DND-41 (cell line): ENCODE data around the gene TMPRSS6.
A peak's percentile ranks its signal among the peaks of the same experiment; 100 is the strongest.

ENCODE experiments used
- ATAC-seq: fragments of 200-7000 bp; cut with Tn5 transposase; 3 replicates; pipeline ENCODE4 v1.9.1; 2021; ENCODE audit warnings: low read depth; ENCODE audit not compliant: insufficient read depth
- DNase-seq: peaks from one replicate; pipeline ENCODE4 v3.0.0-alpha.2; 2020
- H2AFZ ChIP-seq: 2 replicates; pipeline ENCODE4 v1.6.0; 2012; ENCODE audit warnings: low read depth, low read length
- H3K27ac ChIP-seq: 2 replicates; pipeline ENCODE4 v1.5.1; 2012; ENCODE audit warnings: low read length, inconsistent platforms
- H3K27me3 ChIP-seq: fragments of 200-600 bp; sonication (generic); 2 replicates; pipeline ENCODE4 v1.6.0; 2012; ENCODE audit warnings: low read length, mild to moderate bottlenecking, inconsistent platforms; ENCODE audit not compliant: insufficient read depth, poor library complexity
- H3K36me3 ChIP-seq: 2 replicates; pipeline ENCODE4 v1.5.1; 2012; ENCODE audit warnings: low read length, inconsistent platforms; ENCODE audit not compliant: insufficient read depth
- H3K4me1 ChIP-seq: 2 replicates; pipeline ENCODE4 v1.5.1; 2012; ENCODE audit warnings: mild to moderate bottlenecking, low read length; ENCODE audit not compliant: insufficient read depth
- H3K4me2 ChIP-seq: 2 replicates; pipeline ENCODE4 v1.6.0; 2012; ENCODE audit warnings: mild to moderate bottlenecking, moderate library complexity, low read length, inconsistent platforms; ENCODE audit not compliant: insufficient read depth
- H3K4me3 ChIP-seq, 2 experiments: fragments of 200-600 bp in 1 of 2; shearing (Covaris generic) in 1 of 2; 2 replicates each; pipeline ENCODE4 v1.5.1; 2012 to 2016; ENCODE audit warnings: inconsistent platforms in 2 of 2, low read length in 2 of 2, mild to moderate bottlenecking in 2 of 2, low read depth in 1 of 2, moderate library complexity in 1 of 2
- H3K79me2 ChIP-seq: 2 replicates; pipeline ENCODE4 v1.6.0; 2012; ENCODE audit warnings: low read length, inconsistent platforms; ENCODE audit not compliant: insufficient read depth
- H3K9ac ChIP-seq: 2 replicates; pipeline ENCODE4 v1.6.0; 2012; ENCODE audit warnings: low read depth, mild to moderate bottlenecking, inconsistent platforms, low read length, moderate library complexity
- H3K9me3 ChIP-seq: 2 replicates; pipeline ENCODE4 v1.5.1; 2012; ENCODE audit warnings: low read length, moderate library complexity, mild to moderate bottlenecking, inconsistent platforms; ENCODE audit not compliant: insufficient read depth, severe bottlenecking
- H4K20me1 ChIP-seq: 2 replicates; pipeline ENCODE4 v1.6.0; 2012; ENCODE audit warnings: low read length; ENCODE audit not compliant: insufficient read depth
- CTCF ChIP-seq: IDR thresholded peaks from 2 replicates; pipeline ENCODE4 v1.5.1; 2012; ENCODE audit warnings: borderline replicate concordance, low read length, moderate library complexity, mild to moderate bottlenecking; ENCODE audit not compliant: poor library complexity, severe bottlenecking; ENCODE audit errors: extremely low read depth
- EZH2 ChIP-seq: IDR thresholded peaks from 3 replicates; pipeline ENCODE4 v1.6.1; 2012; ENCODE audit warnings: borderline replicate concordance, low read depth, mild to moderate bottlenecking, moderate library complexity, low read length, inconsistent platforms; ENCODE audit not compliant: severe bottlenecking

Gene TMPRSS6

GRCh38 chr22:37022483-37023337 is 86.8 kb downstream of the TMPRSS6 start:
- H3K79me2 ChIP-seq: no peaks in the 10 kb centered on the region
- H3K4me1 ChIP-seq: no peaks in the 10 kb centered on the region
- H3K4me2 ChIP-seq: no peak overlapping the region
- DNase-seq: no peak
- no peaks in the 10 kb centered on the region for H3K36me3 ChIP-seq
- H3K4me3 ChIP-seq: no peak overlapping the region
- peaks cover 15% of the 10 kb centered on the region for H3K27me3 ChIP-seq
- TF ChIP-seq CTCF (no peak), EZH2 (no peak)
- no peak for ATAC-seq
- H3K9ac ChIP-seq: no peak overlapping the region
- H3K9me3 ChIP-seq: no peaks in the 10 kb centered on the region
- no peak overlapping the region for H2AFZ ChIP-seq
- no peaks in the 10 kb centered on the region; the same call in 1 of the 2 replicates for H4K20me1 ChIP-seq
- H3K27ac ChIP-seq: no peak overlapping the region

GRCh38 chr22:37021710-37022482 is 87.6 kb downstream of the TMPRSS6 start:
- H3K4me2 ChIP-seq: no peak overlapping the region
- H3K4me1 ChIP-seq: no peaks in the 10 kb centered on the region
- no peak overlapping the region for H3K9ac ChIP-seq
- H3K79me2 ChIP-seq: no peaks in the 10 kb centered on the region
- H4K20me1 ChIP-seq: no peaks in the 10 kb centered on the region; the same call in 1 of the 2 replicates
- peak; percentile 77 for TF ChIP-seq CTCF
- no peak for TF ChIP-seq EZH2
- ATAC-seq: 0 out of 3 replicates have a peak, but pooled peaks have one; percentile 64
- H2AFZ ChIP-seq: no peak overlapping the region
- H3K36me3 ChIP-seq: no peaks in the 10 kb centered on the region
- no peaks in the 10 kb centered on the region for H3K9me3 ChIP-seq
- H3K27me3 ChIP-seq: peaks cover 15% of the 10 kb centered on the region
- H3K4me3 ChIP-seq: no peak overlapping the region
- peak; percentile 26 for DNase-seq
- no peak overlapping the region for H3K27ac ChIP-seq

- no peak for ATAC-seq
- H3K4me1 ChIP-seq: no peaks in the 10 kb centered on the region
- no peaks in the 10 kb centered on the region for H4K20me1 ChIP-seq
- H2AFZ ChIP-seq: no peak overlapping the region
- no peak overlapping the region for H3K27ac ChIP-seq
- H3K9me3 ChIP-seq: no peaks in the 10 kb centered on the region
- DNase-seq: no peak
- TF ChIP-seq CTCF: no peak
- TF ChIP-seq EZH2: no peak
- no peak overlapping the region for H3K4me3 ChIP-seq
- no peak overlapping the region for H3K4me2 ChIP-seq
- H3K9ac ChIP-seq: no peak overlapping the region
- peaks cover 11% of the 10 kb centered on the region for H3K27me3 ChIP-seq
- H3K79me2 ChIP-seq: no peaks in the 10 kb centered on the region
- H3K36me3 ChIP-seq: no peaks in the 10 kb centered on the region
Observed at GRCh38 chr22:37021041-37021440, 88.5 kb downstream of the TMPRSS6 start.
